ENCODE results near the gene MCTP1.
"Not testable (repeated sequence)": the region's sequence is repeated elsewhere in the genome, so short reads cannot be mapped to it uniquely, and the experiment has no call there.

Gene MCTP1

DNA sequence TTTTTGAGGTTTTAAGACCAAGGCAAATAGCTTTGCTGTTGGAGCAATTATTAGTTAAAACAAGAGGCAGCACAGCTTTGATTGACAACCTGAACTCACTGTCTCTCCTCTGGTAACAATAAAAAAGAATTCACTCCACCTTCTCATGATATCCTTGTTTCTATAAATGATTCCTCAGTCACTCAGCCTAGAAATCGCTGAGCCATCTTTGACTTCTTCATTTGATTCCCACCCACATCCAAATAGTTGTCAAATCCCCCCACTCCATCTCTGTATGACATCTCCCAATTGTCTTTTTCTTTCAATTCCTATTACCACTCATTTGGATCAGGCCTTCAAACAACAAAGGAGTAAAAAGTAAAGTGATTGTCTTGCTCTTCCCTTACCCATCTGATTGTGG, 266.4 kb downstream of the MCTP1 start:
- H3K9me3 Mint-ChIP-seq, result no peaks in the 10 kb centered on the region
- peaks cover 5% of the 10 kb centered on the region for H3K4me1 Mint-ChIP-seq (ENCODE audit: low read depth)
- no peak overlapping the region for H3K27ac Mint-ChIP-seq
- no peak overlapping the region for H3K4me3 Mint-ChIP-seq
- no peaks in the 10 kb centered on the region for H3K36me3 Mint-ChIP-seq (ENCODE audit: low read depth)
- no peaks in the 10 kb centered on the region for H3K27me3 Mint-ChIP-seq (ENCODE audit: low read depth)

DNA sequence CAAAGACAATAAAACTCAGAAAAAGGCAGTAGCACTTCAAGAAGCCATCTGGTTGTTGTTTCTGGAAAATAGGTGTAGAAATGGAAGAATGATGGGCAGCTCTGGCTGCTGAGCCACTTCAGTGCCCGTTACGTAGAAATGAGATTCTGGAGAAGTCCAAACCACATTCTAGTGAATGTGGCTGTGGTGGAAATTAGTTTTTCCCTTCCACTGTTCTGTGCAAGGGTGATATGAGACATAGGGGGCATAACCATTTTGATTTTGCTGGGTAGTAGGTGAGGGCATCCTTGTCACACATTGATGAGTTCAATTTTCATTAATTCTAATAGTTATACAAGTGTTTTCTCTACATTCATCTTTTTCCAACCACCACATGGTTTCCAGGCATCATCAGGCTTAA, 275.1 kb downstream of the MCTP1 start:
- no peaks in the 10 kb centered on the region for H3K36me3 Mint-ChIP-seq (ENCODE audit: low read depth)
- peaks cover 6% of the 10 kb centered on the region for H3K9me3 Mint-ChIP-seq
- no peaks in the 10 kb centered on the region for H3K27me3 Mint-ChIP-seq (ENCODE audit: low read depth)
- H3K27ac Mint-ChIP-seq, result no peak overlapping the region
- H3K4me1 Mint-ChIP-seq (ENCODE audit: low read depth), result no peaks in the 10 kb centered on the region
- H3K4me3 Mint-ChIP-seq, result no peak overlapping the region

DNA sequence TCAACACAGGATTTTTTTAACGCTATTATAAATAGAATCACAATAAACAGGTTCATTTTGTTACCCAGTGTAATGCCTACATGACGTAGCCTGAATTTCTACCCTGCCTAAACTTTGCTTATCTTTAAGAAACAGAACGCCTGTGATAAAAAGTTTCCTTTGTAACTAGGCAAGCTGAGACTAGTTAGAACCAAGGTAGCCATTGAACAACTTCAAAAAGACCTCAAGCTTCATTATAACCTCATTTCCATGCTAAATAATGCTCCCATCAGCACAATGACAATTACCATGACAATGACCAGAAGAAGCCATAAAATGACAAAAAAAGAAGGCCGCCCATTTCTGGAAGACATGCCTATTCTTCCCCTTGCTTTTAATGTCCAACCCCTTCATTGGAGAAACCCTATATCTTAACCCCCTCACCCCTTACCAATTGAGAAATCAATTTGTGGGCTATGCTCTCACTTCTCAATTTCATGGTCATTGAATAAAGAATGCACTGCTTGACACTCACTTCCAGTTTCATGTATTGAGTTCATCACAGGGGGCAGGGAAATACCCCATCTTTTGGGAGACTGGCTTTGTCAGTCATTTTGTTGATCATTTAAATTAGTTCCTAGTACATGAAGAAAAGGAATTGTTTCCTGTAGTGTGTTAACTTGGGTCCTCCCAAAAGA, 276.8 kb downstream of the MCTP1 start:
- Mint-ChIP-seq H3K27ac (no peak overlapping the region), H3K9me3 (peaks cover 16% of the 10 kb centered on the region)

DNA sequence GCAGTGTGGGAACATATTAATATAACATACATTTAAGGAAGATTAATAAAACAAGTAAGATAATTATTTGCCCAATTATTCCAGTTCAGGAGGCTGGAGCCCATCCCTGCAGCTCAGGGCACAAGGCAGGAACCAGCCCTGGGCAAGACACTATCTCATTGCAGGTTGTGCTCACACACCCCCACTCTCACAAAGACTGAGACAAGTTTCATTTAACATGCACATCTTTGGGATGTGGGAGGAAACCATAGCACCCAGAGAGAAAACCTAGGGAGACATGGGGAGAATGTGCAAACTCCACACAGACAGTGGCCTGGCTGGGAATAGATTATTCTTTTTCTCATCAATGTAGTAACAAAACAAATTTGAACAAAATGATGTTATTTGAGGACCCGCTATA, 279.1 kb downstream of the MCTP1 start:
- no peak overlapping the region for H3K4me3 Mint-ChIP-seq
- no peak overlapping the region for H3K27ac Mint-ChIP-seq
- no peaks in the 10 kb centered on the region for H3K4me1 Mint-ChIP-seq (ENCODE audit: low read depth)
- H3K36me3 Mint-ChIP-seq (ENCODE audit: low read depth), result no peaks in the 10 kb centered on the region
- H3K9me3 Mint-ChIP-seq, result peaks cover 16% of the 10 kb centered on the region
- H3K27me3 Mint-ChIP-seq (ENCODE audit: low read depth), result no peaks in the 10 kb centered on the region

More for the DNA sequence above, 276.8 kb downstream of the MCTP1 start:
- Mint-ChIP-seq H3K27me3 (ENCODE audit: low read depth) (no peaks in the 10 kb centered on the region), H3K36me3 (ENCODE audit: low read depth) (no peaks in the 10 kb centered on the region), H3K4me3 (no peak overlapping the region), H3K4me1 (ENCODE audit: low read depth) (no peaks in the 10 kb centered on the region)

DNA sequence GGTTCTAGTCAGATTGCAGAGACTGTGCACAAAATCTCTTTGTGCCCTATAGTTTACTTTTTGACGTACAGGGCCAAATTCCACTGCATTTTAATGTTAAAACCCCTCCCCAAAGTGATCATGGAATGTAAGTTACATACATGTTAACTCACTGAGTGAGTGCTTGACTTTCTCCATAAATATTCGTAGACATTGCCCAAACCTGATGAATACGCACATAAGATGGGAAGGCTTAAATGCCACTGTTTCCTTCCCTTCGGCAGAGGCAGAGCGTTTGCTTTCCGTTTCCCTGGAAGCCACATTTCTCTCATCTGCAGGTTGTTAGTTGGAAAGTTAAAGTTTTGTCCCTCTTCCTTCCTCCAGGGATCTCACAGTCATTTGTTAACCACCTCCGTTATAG, 286.2 kb downstream of the MCTP1 start:
- Mint-ChIP-seq H3K36me3 (ENCODE audit: low read depth) (no peaks in the 10 kb centered on the region), H3K9me3 (peaks cover under 1% of the 10 kb centered on the region), H3K4me3 (no peak overlapping the region), H3K27me3 (ENCODE audit: low read depth) (peaks cover 3% of the 10 kb centered on the region), H3K27ac (no peak overlapping the region), H3K4me1 (ENCODE audit: low read depth) (no peaks in the 10 kb centered on the region)

DNA sequence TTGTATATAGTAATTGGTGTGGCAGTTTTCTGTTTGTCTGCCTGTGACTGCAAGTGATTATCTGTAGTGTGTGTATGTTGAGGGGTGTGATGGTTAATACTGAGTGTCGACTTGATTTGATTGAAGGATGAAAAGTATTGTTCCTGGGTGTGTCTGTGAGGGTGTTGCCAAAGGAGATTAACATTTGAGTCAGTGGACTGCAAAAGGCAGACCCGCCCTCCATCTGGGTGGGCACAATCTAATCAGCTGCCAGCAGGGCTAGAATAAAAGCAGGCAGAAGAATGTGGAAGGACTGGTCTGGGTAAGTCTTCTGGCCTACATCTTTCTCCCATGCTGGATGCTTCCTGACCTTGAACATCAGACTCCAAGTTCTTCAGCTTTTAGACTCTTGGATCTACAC, 290.4 kb downstream of the MCTP1 start:
- not testable (repeated sequence) for H3K27me3 Mint-ChIP-seq (ENCODE audit: low read depth); H3K4me1 Mint-ChIP-seq (ENCODE audit: low read depth); H3K27ac Mint-ChIP-seq; H3K9me3 Mint-ChIP-seq; H3K4me3 Mint-ChIP-seq; H3K36me3 Mint-ChIP-seq (ENCODE audit: low read depth)

DNA sequence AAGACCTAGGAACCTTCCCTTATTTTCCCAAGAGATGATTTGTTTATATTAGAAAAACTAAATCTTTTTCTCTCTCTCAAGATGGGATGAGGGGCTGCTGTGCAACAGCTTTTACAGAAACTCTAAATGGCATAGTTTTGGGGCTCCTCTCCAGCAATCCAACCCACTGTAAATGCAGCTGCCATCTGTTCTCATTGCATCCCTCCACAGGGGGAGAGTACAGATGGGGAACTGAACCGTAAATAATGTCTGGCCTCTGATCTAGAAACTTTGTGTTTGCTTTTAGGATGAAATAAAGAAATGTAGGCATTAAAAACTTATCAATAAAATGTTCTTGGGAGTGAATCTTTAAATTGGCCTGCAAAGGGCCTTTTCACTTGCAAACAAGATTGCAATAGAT, 291.4 kb downstream of the MCTP1 start:
- no peaks in the 10 kb centered on the region for H3K36me3 Mint-ChIP-seq (ENCODE audit: low read depth)

DNA sequence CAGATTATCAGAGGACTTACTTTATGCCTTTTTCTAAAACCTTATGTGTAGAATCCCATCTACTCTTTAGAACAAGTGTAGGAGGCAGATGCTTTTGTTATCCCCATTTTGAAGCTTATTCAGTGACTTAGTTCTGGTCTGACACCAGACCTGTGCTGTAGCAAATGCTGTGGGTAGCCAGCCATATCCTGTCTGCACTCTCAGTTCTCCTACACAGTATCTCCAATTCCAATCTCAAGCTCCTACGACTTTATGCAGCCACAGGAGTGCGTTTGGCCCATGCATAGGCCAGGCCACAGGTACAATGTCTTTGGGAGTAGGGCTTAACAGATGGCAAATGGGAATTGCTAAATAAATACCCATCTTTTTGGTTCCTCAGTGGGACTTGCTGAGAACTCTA, 292.6 kb downstream of the MCTP1 start:
- Mint-ChIP-seq H3K27me3 (ENCODE audit: low read depth) (peaks cover 3% of the 10 kb centered on the region), H3K4me1 (ENCODE audit: low read depth) (no peaks in the 10 kb centered on the region), H3K36me3 (ENCODE audit: low read depth) (no peaks in the 10 kb centered on the region), H3K9me3 (no peaks in the 10 kb centered on the region), H3K4me3 (no peak overlapping the region), H3K27ac (no peak overlapping the region)

More for the DNA sequence above, 291.4 kb downstream of the MCTP1 start:
- Mint-ChIP-seq H3K4me3 (no peak overlapping the region), H3K9me3 (no peaks in the 10 kb centered on the region), H3K27me3 (ENCODE audit: low read depth) (peaks cover 3% of the 10 kb centered on the region), H3K4me1 (ENCODE audit: low read depth) (no peaks in the 10 kb centered on the region), H3K27ac (no peak overlapping the region)

DNA sequence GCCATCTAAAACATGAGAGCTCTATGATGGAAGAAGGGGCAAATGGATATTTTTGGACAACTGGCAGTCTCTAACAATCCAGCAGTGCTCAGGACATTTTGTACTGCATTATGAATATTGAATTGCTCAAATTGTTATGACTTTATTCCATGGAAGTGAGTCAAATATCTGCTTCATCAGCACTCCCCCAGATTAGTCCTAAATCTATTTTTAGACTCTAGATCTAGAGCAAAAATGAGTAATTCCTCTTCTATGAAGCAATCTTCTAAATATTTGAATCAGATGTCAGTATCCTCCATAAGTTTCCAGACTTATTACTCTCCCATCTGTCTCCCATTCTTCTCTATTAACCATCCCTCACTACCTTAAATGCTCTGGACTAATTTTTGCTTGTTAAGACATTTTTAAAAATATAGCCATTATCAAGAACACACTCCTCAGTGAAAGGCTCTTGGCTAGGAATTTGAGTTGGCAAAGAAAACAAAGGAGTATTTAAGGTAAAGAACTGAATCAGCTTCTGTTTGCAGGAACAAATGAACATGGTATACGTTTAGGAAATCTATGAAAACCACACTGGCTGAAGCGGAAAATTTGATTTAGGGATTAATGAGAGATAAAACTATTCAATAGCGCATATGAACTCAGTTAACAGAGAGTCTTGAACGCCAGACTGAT, 300.9 kb downstream of the MCTP1 start:
- no peak overlapping the region for H3K4me3 Mint-ChIP-seq
- no peak overlapping the region for H3K27ac Mint-ChIP-seq
- H3K27me3 Mint-ChIP-seq (ENCODE audit: low read depth), result no peaks in the 10 kb centered on the region
- no peaks in the 10 kb centered on the region for H3K4me1 Mint-ChIP-seq (ENCODE audit: low read depth)
- H3K9me3 Mint-ChIP-seq, result no peaks in the 10 kb centered on the region
- no peaks in the 10 kb centered on the region for H3K36me3 Mint-ChIP-seq (ENCODE audit: low read depth)

DNA sequence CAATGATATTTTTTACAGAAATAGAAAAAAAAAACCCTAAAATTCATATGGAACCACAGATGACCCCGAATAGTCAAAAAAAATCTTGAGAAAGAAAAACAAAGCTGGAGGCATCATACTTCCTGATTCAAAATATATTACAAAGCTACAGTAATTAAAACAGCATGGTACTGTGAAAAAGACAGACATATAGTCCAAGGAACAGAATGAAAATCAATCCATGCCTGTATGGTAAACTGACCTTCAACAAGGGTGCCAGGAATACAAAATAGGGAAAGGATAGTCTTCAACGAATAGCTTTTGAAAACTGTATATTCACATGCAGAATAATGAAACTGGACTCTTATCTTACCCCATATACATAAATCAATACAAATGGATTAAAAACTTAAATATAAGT, 307.5 kb downstream of the MCTP1 start:
- Mint-ChIP-seq H3K4me1 (ENCODE audit: low read depth) (no peaks in the 10 kb centered on the region), H3K27me3 (ENCODE audit: low read depth) (peaks cover 3% of the 10 kb centered on the region), H3K4me3 (no peak overlapping the region), H3K36me3 (ENCODE audit: low read depth) (no peaks in the 10 kb centered on the region), H3K9me3 (peaks cover 11% of the 10 kb centered on the region), H3K27ac (no peak overlapping the region)

DNA sequence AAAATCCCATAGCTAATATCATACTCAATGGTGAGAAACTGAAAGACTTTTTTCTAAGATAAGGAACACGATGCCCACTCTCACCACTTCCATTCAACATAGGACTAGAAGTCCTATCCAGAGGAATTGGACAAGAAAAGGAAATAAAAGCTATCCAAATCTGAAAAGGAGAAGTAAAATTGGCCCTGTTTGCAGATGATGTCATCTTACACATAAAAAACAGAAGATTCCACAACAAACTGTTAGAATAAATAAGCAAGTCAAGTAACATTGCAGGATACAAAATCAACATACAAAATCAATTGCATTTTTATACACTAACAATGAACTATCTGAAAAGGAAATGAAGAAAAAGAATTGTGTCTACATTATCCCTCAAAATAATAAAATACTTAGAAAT, 308.0 kb downstream of the MCTP1 start:
- Mint-ChIP-seq H3K4me1 (ENCODE audit: low read depth) (no peaks in the 10 kb centered on the region), H3K9me3 (peaks cover 11% of the 10 kb centered on the region), H3K4me3 (no peak overlapping the region), H3K36me3 (ENCODE audit: low read depth) (no peaks in the 10 kb centered on the region), H3K27ac (no peak overlapping the region), H3K27me3 (ENCODE audit: low read depth) (peaks cover 3% of the 10 kb centered on the region)

DNA sequence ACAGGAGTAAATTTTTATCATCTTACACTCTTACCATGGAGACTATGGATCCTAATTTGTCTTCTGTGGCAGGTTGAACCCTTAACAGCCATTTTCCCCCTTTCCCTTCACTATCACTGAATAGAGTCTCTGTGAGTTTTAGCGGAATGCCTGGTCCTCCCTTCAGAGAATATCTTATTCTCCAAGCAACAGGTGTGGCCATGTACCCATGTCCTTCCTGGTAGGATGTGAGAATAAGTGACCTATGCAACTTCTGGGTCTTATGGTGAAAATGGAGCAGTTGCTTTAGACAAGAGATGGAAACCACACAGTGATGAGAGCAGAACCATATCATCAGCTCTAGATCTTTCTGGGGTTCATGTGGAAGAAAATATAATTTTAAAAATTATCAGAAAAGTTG, 312.6 kb downstream of the MCTP1 start:
- Mint-ChIP-seq H3K4me1 (ENCODE audit: low read depth) (no peaks in the 10 kb centered on the region), H3K36me3 (ENCODE audit: low read depth) (no peaks in the 10 kb centered on the region), H3K4me3 (no peak overlapping the region), H3K27ac (no peak overlapping the region), H3K9me3 (peaks cover 6% of the 10 kb centered on the region), H3K27me3 (ENCODE audit: low read depth) (peaks cover 6% of the 10 kb centered on the region)

DNA sequence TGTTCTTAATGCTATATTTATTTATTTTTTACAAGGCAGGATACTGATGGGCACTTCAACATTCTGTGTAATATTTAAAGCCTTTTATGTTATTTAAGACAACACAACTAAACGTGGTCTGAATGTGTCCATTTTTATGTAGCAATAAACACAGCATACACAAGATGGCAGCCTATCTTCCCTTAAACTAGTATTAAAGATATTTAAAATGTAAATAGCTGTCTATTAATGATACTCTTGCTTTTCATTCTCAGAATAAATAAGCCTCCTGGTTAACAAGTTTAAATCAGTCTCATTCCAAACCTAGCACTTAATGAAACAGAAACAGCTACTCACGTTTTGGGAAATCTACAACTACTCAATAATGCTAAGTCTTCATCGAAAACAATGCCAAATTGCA, 315.7 kb downstream of the MCTP1 start:
- Mint-ChIP-seq H3K27ac (no peak overlapping the region), H3K4me3 (no peak overlapping the region), H3K36me3 (ENCODE audit: low read depth) (no peaks in the 10 kb centered on the region), H3K9me3 (no peaks in the 10 kb centered on the region), H3K4me1 (ENCODE audit: low read depth) (no peaks in the 10 kb centered on the region), H3K27me3 (ENCODE audit: low read depth) (peaks cover 6% of the 10 kb centered on the region)

DNA sequence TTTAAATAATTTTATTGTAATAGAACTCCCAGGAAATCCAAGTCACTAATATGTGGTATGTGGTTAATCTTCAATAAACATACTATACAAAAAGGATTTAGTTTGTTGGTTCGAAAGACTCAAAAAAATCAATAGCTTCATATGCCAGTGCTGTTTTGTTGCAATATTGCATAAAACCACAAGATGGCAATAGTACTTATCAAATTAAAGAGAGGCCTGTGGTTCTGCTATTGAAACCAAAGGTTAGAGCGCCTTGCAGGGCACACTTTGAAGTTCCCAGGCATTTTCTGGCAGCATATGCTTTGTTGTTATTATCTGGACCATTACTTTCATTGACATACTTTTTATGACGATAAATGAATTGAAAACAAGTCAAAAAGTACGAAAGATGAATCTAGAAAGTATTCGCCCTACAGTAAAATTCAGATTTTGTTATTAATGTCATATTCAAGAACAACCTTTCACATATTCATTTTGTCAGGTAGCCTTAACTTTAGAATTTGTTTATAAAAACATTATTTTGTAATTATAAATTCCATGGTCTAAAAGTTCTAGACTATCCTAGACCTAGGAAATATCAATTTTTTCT, 316.3 kb downstream of the MCTP1 start:
- Mint-ChIP-seq H3K9me3 (no peaks in the 10 kb centered on the region), H3K27me3 (ENCODE audit: low read depth) (peaks cover 6% of the 10 kb centered on the region), H3K4me1 (ENCODE audit: low read depth) (no peaks in the 10 kb centered on the region), H3K36me3 (ENCODE audit: low read depth) (no peaks in the 10 kb centered on the region), H3K4me3 (no peak overlapping the region), H3K27ac (no peak overlapping the region)

DNA sequence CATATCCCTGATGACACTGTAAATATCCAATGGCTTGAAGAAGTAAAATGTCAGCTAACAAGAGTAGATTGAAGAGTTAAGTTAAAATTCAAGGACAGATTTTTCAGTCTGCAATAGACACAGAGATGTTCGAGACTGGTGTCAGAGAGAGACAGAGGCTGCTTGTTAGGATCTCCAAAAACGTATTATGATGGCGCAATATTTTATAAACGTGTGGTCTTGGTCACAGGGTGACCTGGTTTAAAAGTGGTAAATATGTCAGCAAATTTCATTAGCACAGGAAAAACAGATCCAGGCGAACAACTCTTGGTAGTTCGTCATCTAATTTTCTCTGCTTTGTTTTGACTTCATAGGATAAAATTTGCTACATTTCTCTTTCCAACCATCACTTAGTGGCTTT, 317.4 kb downstream of the MCTP1 start:
- Mint-ChIP-seq H3K4me3 (no peak overlapping the region), H3K27ac (no peak overlapping the region), H3K9me3 (no peaks in the 10 kb centered on the region), H3K4me1 (ENCODE audit: low read depth) (no peaks in the 10 kb centered on the region), H3K27me3 (ENCODE audit: low read depth) (peaks cover 3% of the 10 kb centered on the region), H3K36me3 (ENCODE audit: low read depth) (no peaks in the 10 kb centered on the region)
